IPS-NIHi11 (cell line): ENCODE results near the gene DGLUCY.
"Not testable (repeated sequence)": the region's sequence is repeated elsewhere in the genome, so short reads cannot be mapped to it uniquely, and the experiment has no call there.

Experiments used
- DNase-seq: peaks from one replicate; pipeline ENCODE4 v3.0.0; 2012; ENCODE audit warnings: mixed read lengths, low spot score

The DGLUCY gene

GRCh38 chr14:91113829-91114078, at the start of gene DGLUCY:
DGLUCY (plus strand) TSS chr14:91114073; CDS start chr14:91160295, 46,222 bp downstream.
- peak; percentile 90 for DNase-seq

GRCh38 chr14:91065266-91065665, 48.6 kb upstream of the DGLUCY start:
- no peak for DNase-seq

GRCh38 chr14:91067186-91067585, 46.7 kb upstream of the DGLUCY start:
- no peak for DNase-seq

GRCh38 chr14:91068642-91069041, 45.2 kb upstream of the DGLUCY start:
- DNase-seq = no peak

- no peak for DNase-seq
Observed at GRCh38 chr14:91070572-91070971, 43.3 kb upstream of the DGLUCY start.

- DNase-seq = no peak
Observed at GRCh38 chr14:91075553-91075952, 38.3 kb upstream of the DGLUCY start.

GRCh38 chr14:91078095-91078737, 35.7 kb upstream of the DGLUCY start:
- no peak for DNase-seq

- DNase-seq = no peak
Observed at GRCh38 chr14:91080071-91080470, 33.8 kb upstream of the DGLUCY start.

- no peak for DNase-seq
Observed at GRCh38 chr14:91082282-91082681, 31.6 kb upstream of the DGLUCY start.

GRCh38 chr14:91084516-91084915, 29.4 kb upstream of the DGLUCY start:
- no peak for DNase-seq

- DNase-seq = not testable (repeated sequence)
Observed at GRCh38 chr14:91087470-91087869, 26.4 kb upstream of the DGLUCY start.

GRCh38 chr14:91088585-91089235, 25.2 kb upstream of the DGLUCY start:
- no peak for DNase-seq

- DNase-seq = no peak
Observed at GRCh38 chr14:91089958-91090535, 23.8 kb upstream of the DGLUCY start.

- DNase-seq = no peak
Observed at GRCh38 chr14:91090743-91091142, 23.1 kb upstream of the DGLUCY start.

- DNase-seq = no peak
Observed at GRCh38 chr14:91092073-91092472, 21.8 kb upstream of the DGLUCY start.

GRCh38 chr14:91093743-91094472, 20.0 kb upstream of the DGLUCY start:
- not testable (repeated sequence) for DNase-seq

- no peak for DNase-seq
Observed at GRCh38 chr14:91094772-91095171, 19.1 kb upstream of the DGLUCY start.

- DNase-seq = no peak
Observed at GRCh38 chr14:91095178-91095577, 18.7 kb upstream of the DGLUCY start.

GRCh38 chr14:91097657-91098056, 16.2 kb upstream of the DGLUCY start:
- DNase-seq = not testable (repeated sequence)

GRCh38 chr14:91098591-91098990, 15.3 kb upstream of the DGLUCY start:
- DNase-seq = no peak

- no peak for DNase-seq
Observed at GRCh38 chr14:91100102-91100501, 13.8 kb upstream of the DGLUCY start.

- DNase-seq = no peak
Observed at GRCh38 chr14:91103116-91103515, 10.8 kb upstream of the DGLUCY start.
